Measurements from ENCODE around the gene FAM89A.

GRCh38 chr1:231028682-231029081 lies 11.4 kb downstream of the FAM89A start:
- TF ChIP-seq POLR2A (IDR thresholded peaks at IDR 0.05), result no peak
- TF ChIP-seq, protein P1, sequence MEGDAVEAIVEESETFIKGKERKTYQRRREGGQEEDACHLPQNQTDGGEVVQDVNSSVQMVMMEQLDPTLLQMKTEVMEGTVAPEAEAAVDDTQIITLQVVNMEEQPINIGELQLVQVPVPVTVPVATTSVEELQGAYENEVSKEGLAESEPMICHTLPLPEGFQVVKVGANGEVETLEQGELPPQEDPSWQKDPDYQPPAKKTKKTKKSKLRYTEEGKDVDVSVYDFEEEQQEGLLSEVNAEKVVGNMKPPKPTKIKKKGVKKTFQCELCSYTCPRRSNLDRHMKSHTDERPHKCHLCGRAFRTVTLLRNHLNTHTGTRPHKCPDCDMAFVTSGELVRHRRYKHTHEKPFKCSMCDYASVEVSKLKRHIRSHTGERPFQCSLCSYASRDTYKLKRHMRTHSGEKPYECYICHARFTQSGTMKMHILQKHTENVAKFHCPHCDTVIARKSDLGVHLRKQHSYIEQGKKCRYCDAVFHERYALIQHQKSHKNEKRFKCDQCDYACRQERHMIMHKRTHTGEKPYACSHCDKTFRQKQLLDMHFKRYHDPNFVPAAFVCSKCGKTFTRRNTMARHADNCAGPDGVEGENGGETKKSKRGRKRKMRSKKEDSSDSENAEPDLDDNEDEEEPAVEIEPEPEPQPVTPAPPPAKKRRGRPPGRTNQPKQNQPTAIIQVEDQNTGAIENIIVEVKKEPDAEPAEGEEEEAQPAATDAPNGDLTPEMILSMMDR (IDR thresholded peaks at IDR 0.05), result no peak

Data from tibial nerve (tissue), 3 donors.